Endothelial cell of umbilical vein (primary cell): ENCODE measurements around the gene MAPK11. TPM values are rescaled to one million over a fixed set of nuclear protein-coding genes. Genes with fewer than 3 reads are reported as not detected.

ENCODE experiments used
- BruUV-seq: library from RNA; stranded (reverse); fragments of 400-500 nt; replicated peaks from 2 replicates; lab custom pipeline; 2021; lab: Mats Ljungman, UMichigan
- CTCF ChIA-PET: fragments of 300-600, 350-600 bp; sonication (Branson Sonifier 250); formaldehyde crosslinking; loops from one replicate; lab custom pipeline; 2021; ENCODE audit warnings: antibody characterized with exemption, inconsistent platforms; lab: Charles Lee
- POLR2A ChIA-PET: fragments of 300-600, 350-600 bp; sonication (Branson Sonifier 250); formaldehyde crosslinking; loops from one replicate; lab custom pipeline; 2021; ENCODE audit warnings: antibody characterized with exemption, inconsistent platforms; lab: Charles Lee
- DNase-seq: peaks from one replicate; pipeline ENCODE4 v3.0.0-alpha.2; 2011; ENCODE audit warnings: low read depth, low spot score
- FAIRE-seq: peaks from 2 replicates; lab custom pipeline; 2011; peaks lifted over from hg19 to GRCh38; lab: Jason Lieb, UNC
- H2AFZ ChIP-seq: 2 replicates; pipeline ENCODE4 v1.6.0; 2012; ENCODE audit warnings: low read depth, low read length, control low read depth, inconsistent platforms
- H3K27ac ChIP-seq: 2 replicates; pipeline ENCODE4 v1.5.1; 2011; ENCODE audit warnings: low read depth, mild to moderate bottlenecking, control low read depth, low read length, moderate library complexity; ENCODE audit not compliant: insufficient read depth
- H3K27me3 ChIP-seq, 2 experiments: 2 replicates each; pipeline versions ENCODE4 v1.6.0 to v1.6.1; 2011; ENCODE audit warnings: low read length in 2 of 2, mixed read lengths in 1 of 2; ENCODE audit not compliant: control insufficient read depth in 2 of 2, insufficient read depth in 2 of 2
- H3K36me3 ChIP-seq, 2 experiments: 2 replicates in 1 of 2; 3 replicates in 1 of 2; pipeline ENCODE4 v1.5.1; 2011; ENCODE audit warnings: low read length in 2 of 2, mild to moderate bottlenecking in 1 of 2, moderate library complexity in 1 of 2; ENCODE audit not compliant: control insufficient read depth in 2 of 2, insufficient read depth in 2 of 2; ENCODE audit errors: extremely low read depth in 1 of 2
- H3K4me1 ChIP-seq: 3 replicates; pipeline ENCODE4 v1.5.1; 2011; ENCODE audit warnings: mild to moderate bottlenecking, low read length; ENCODE audit not compliant: control insufficient read depth, insufficient read depth; ENCODE audit errors: extremely low read depth
- H3K4me2 ChIP-seq: 2 replicates; pipeline ENCODE4 v1.6.1; 2011; ENCODE audit warnings: low read length, control low read depth, mixed read lengths; ENCODE audit not compliant: insufficient read depth
- H3K4me3 ChIP-seq, 3 experiments: fragments of 200-600 bp in 1 of 3; sonication (generic), shearing (Covaris generic) in 1 of 3; replicated peaks in 1 of 3; 2 replicates each; pipeline ENCODE4 v1.5.1; 2011 to 2016; ENCODE audit warnings: control low read depth in 3 of 3, low read length in 3 of 3, mild to moderate bottlenecking in 2 of 3, inconsistent platforms in 1 of 3, low read depth in 1 of 3, moderate library complexity in 1 of 3; ENCODE audit not compliant: insufficient read depth in 1 of 3
- H3K79me2 ChIP-seq: 2 replicates; pipeline ENCODE4 v1.6.0; 2012; ENCODE audit warnings: low read length, inconsistent platforms; ENCODE audit not compliant: control insufficient read depth, insufficient read depth
- H3K9ac ChIP-seq: replicated peaks from 2 replicates; pipeline ENCODE3; 2011; ENCODE audit warnings: low read length, control low read depth; ENCODE audit not compliant: insufficient read depth; ENCODE audit errors: extremely low read depth
- H3K9me1 ChIP-seq: replicated peaks from 3 replicates; pipeline ENCODE4 v1.6.0; 2011; ENCODE audit warnings: mild to moderate bottlenecking, low read length; ENCODE audit not compliant: control insufficient read depth, insufficient read depth; ENCODE audit errors: extremely low read depth
- H3K9me3 ChIP-seq: replicated peaks from 2 replicates; pipeline ENCODE4 v1.5.1; 2012; ENCODE audit warnings: low read length, inconsistent platforms; ENCODE audit not compliant: control insufficient read depth, insufficient read depth
- H4K20me1 ChIP-seq: replicated peaks from 2 replicates; pipeline ENCODE3; 2011; ENCODE audit warnings: mild to moderate bottlenecking, low read length; ENCODE audit not compliant: control insufficient read depth, insufficient read depth; ENCODE audit errors: extremely low read depth
- EZH2 ChIP-seq: IDR thresholded peaks from 2 replicates; pipeline ENCODE4 v1.6.1; 2012; ENCODE audit warnings: borderline replicate concordance, low read depth, mild to moderate bottlenecking, moderate library complexity, low read length, inconsistent platforms; ENCODE audit not compliant: severe bottlenecking
- FOS ChIP-seq: IDR thresholded peaks from 2 replicates; pipeline ENCODE4 v1.6.1; 2011; ENCODE audit warnings: mild to moderate bottlenecking, low read length, moderate library complexity, borderline replicate concordance; ENCODE audit not compliant: insufficient read depth
- GATA2 ChIP-seq: IDR thresholded peaks from 2 replicates; pipeline ENCODE4 v1.7.0; 2011; ENCODE audit warnings: low read depth, mild to moderate bottlenecking, moderate library complexity, mixed read lengths, low read length; ENCODE audit not compliant: insufficient read length, insufficient read depth
- JUN ChIP-seq: IDR thresholded peaks from 2 replicates; pipeline ENCODE4 v1.6.1; 2011; ENCODE audit warnings: borderline replicate concordance, low read depth; ENCODE audit not compliant: insufficient read length, insufficient read depth
- MYC ChIP-seq: IDR thresholded peaks from one replicate; pipeline ENCODE4 v1.6.1; 2011; ENCODE audit warnings: mild to moderate bottlenecking, low read depth, low read length
- POLR2A ChIP-seq: IDR thresholded peaks from 2 replicates; pipeline ENCODE4 v1.6.1; 2012; ENCODE audit warnings: low read depth, mild to moderate bottlenecking, control low read depth, low read length
- POLR2AphosphoS5 ChIP-seq: IDR thresholded peaks from 2 replicates; pipeline ENCODE4 v1.6.1; 2012; ENCODE audit warnings: low read depth, mild to moderate bottlenecking, control low read depth, low read length, moderate library complexity; ENCODE audit not compliant: insufficient read depth
- dilution Hi-C: fragments of 300-500 bp; cut with MboI; formaldehyde crosslinking; loops from one replicate; pipeline ENCODE4 v1.15.0; 2019; ENCODE audit warnings: low sequenced_read_pairs; ENCODE audit not compliant: extremely low pct_ligation_motif_present
- intact Hi-C: fragments of 100-400 bp; cut with micrococcal nuclease; formaldehyde crosslinking; loops from one replicate; pipeline ENCODE4 v1.10.0; 2022
- polyA plus RNA-seq, 4 experiments: library from polyadenylated mRNA; depleted of rRNA in 3 of 4; stranded (reverse) in 3 of 4; unstranded in 1 of 4; fragments of >200 nt; gene quantifications; 2 replicates each; pipeline versions ENCODE4 v1.2.1 to v1.2.3, GENCODE V29; 2011 to 2012; ENCODE audit warnings: missing spikeins in 1 of 4
- total RNA-seq: library from RNA; stranded (reverse); gene quantifications from 2 replicates; pipeline ENCODE4 v1.2.3, GENCODE V29; 2021
- TF ChIP-seq, protein P1 (sequence below), 2 donors: IDR thresholded peaks; 1 replicate in 1 of 2; 2 replicates in 1 of 2; pipeline ENCODE4 v1.5.1; 2011; ENCODE audit warnings: low read length in 2 of 2, mild to moderate bottlenecking in 2 of 2, moderate library complexity in 2 of 2, control low read depth in 1 of 2, inconsistent platforms in 1 of 2, low read depth in 1 of 2; ENCODE audit not compliant: insufficient read depth in 1 of 2; ENCODE audit errors: extremely low read depth in 1 of 2
- TF ChIP-seq, protein P2 (sequence below): IDR thresholded peaks from 2 replicates; pipeline ENCODE4 v1.6.1; 2011; ENCODE audit not compliant: insufficient read depth, insufficient read length

MAPK11 gene
- total and polyA plus RNA-seq, 2 donors (not counting 3 experiments of a cell fraction or from before 2014, with no cell fraction given), result 22.8 to 26.3 TPM

DNA sequence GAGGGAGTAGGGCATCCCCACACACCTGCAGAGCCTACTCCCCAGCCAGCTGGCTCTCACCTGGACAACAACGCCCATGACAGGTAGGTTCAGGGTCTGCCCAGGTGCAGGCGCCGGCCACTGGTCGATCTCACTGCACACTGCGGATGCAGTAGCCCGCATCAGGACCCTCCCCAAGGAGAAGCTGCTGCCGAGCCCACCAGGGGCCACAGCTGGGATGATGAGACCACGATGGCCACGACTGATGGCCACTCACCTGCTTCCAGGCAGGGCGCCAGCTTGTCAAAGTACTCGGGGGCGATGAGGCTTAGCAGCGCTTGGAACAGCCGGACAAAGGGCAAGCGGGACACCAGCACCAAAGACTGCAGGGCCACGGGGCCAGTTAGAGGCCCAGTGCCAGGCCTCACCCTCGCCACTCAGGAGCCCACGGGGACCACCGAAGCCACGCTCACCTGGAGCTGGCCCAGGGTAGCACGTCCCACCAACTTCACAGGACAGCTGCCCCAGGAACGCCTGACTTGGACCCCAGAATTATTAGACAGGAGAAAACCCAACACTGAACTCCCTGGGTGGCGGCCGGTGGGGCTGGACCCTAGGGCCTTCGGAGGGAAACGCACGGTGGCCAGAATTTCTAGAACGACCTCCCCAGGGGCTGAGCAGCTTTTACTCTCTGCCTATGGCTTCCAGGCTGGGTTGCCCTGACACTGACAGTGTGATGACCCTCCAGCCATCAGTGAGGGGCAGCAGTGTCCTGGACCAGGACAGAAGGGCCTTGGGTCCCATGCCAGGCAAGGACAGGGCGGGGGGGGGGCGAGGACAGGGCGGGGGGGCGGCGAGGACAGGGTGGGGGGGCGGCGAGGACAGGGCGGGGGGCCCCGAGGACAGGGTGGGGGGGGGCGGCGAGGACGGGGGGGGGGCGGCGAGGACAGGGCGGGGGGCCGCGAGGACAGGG lies 46.2 kb upstream of the MAPK11 start:
- intact Hi-C loops (no loop called here), dilution Hi-C loops (no loop called here)
- H3K9ac ChIP-seq, result no peak overlapping the region
- H3K9me1 ChIP-seq, result no peaks in the 10 kb centered on the region
- H2AFZ ChIP-seq, result no peak overlapping the region
- POLR2A ChIA-PET, result no interaction called here
- no peak overlapping the region for H3K4me3 ChIP-seq
- no peak for DNase-seq
- no peak for FAIRE-seq
- no peak overlapping the region for H3K27ac ChIP-seq
- no peaks in the 10 kb centered on the region for H4K20me1 ChIP-seq
- no TSS peak for BruUV-seq
- TF ChIP-seq POLR2AphosphoS5 (no peak), GATA2 (no peak), EZH2 (no peak), FOS (no peak), POLR2A (no peak), MYC (no peak), JUN (no peak)
- TF ChIP-seq, protein P1, sequence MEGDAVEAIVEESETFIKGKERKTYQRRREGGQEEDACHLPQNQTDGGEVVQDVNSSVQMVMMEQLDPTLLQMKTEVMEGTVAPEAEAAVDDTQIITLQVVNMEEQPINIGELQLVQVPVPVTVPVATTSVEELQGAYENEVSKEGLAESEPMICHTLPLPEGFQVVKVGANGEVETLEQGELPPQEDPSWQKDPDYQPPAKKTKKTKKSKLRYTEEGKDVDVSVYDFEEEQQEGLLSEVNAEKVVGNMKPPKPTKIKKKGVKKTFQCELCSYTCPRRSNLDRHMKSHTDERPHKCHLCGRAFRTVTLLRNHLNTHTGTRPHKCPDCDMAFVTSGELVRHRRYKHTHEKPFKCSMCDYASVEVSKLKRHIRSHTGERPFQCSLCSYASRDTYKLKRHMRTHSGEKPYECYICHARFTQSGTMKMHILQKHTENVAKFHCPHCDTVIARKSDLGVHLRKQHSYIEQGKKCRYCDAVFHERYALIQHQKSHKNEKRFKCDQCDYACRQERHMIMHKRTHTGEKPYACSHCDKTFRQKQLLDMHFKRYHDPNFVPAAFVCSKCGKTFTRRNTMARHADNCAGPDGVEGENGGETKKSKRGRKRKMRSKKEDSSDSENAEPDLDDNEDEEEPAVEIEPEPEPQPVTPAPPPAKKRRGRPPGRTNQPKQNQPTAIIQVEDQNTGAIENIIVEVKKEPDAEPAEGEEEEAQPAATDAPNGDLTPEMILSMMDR (IDR thresholded peaks at IDR 0.05; ENCODE audit: extremely low read depth in 1 of 2, insufficient read depth in 1 of 2, low read depth in 1 of 2, low read length in 2 of 2), result no peak
- TF ChIP-seq, protein P2, sequence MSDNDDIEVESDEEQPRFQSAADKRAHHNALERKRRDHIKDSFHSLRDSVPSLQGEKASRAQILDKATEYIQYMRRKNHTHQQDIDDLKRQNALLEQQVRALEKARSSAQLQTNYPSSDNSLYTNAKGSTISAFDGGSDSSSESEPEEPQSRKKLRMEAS, result no peak
- no peaks in the 10 kb centered on the region for H3K27me3 ChIP-seq
- no peaks in the 10 kb centered on the region for H3K79me2 ChIP-seq
- peaks cover 9% of the 10 kb centered on the region for H3K4me1 ChIP-seq
- H3K9me3 ChIP-seq, result no peaks in the 10 kb centered on the region
- no peak overlapping the region for H3K4me2 ChIP-seq
- no peaks in the 10 kb centered on the region for H3K36me3 ChIP-seq
- CTCF ChIA-PET, result no interaction called here
